CD4-positive, alpha-beta T cell treated with Interleukin-17A for 4 hours (primary cell): ENCODE measurements around the gene EFCAB6.
A peak's percentile ranks its signal among the peaks of the same experiment; 100 is the strongest.

Experiments
- DNase-seq: peaks from one replicate; pipeline ENCODE4 v3.0.0-alpha.2; 2020; ENCODE audit warnings: mixed read lengths

Gene EFCAB6

GRCh38 chr22:43812149-43812842 is at the start of gene EFCAB6:
Gene EFCAB6, minus strand, starts transcription at chr22:43812305. Its CDS starts 29,987 bp downstream, at chr22:43782318.
- peak; percentile 91 for DNase-seq

- no peak for DNase-seq
Observed at GRCh38 chr22:43861529-43861928, 49.4 kb upstream of the EFCAB6 start.

- DNase-seq = no peak
Observed at GRCh38 chr22:43860831-43861230, 48.7 kb upstream of the EFCAB6 start.

- no peak for DNase-seq
Observed at GRCh38 chr22:43860126-43860525, 48.0 kb upstream of the EFCAB6 start.

GRCh38 chr22:43859621-43860020 is 47.5 kb upstream of the EFCAB6 start:
- DNase-seq = no peak

GRCh38 chr22:43859176-43859575 is 47.1 kb upstream of the EFCAB6 start:
- no peak for DNase-seq

GRCh38 chr22:43858156-43858895 is 46.2 kb upstream of the EFCAB6 start:
- no peak for DNase-seq

GRCh38 chr22:43857367-43857766 is 45.3 kb upstream of the EFCAB6 start:
- no peak for DNase-seq

- DNase-seq = no peak
Observed at GRCh38 chr22:43855431-43855830, 43.3 kb upstream of the EFCAB6 start.

GRCh38 chr22:43854786-43855271 is 42.7 kb upstream of the EFCAB6 start:
- DNase-seq = no peak

- no peak for DNase-seq
Observed at GRCh38 chr22:43854121-43854785, 42.1 kb upstream of the EFCAB6 start.

- DNase-seq = no peak
Observed at GRCh38 chr22:43853328-43853931, 41.3 kb upstream of the EFCAB6 start.

- DNase-seq = no peak
Observed at GRCh38 chr22:43852573-43853327, 40.6 kb upstream of the EFCAB6 start.

GRCh38 chr22:43851979-43852307 is 39.8 kb upstream of the EFCAB6 start:
- no peak for DNase-seq

- DNase-seq = no peak
Observed at GRCh38 chr22:43851058-43851978, 39.2 kb upstream of the EFCAB6 start.

- DNase-seq = no peak
Observed at GRCh38 chr22:43850529-43850928, 38.4 kb upstream of the EFCAB6 start.

- no peak for DNase-seq
Observed at GRCh38 chr22:43849731-43850130, 37.6 kb upstream of the EFCAB6 start.

GRCh38 chr22:43848366-43849171 is 36.5 kb upstream of the EFCAB6 start:
- no peak for DNase-seq

- DNase-seq = no peak
Observed at GRCh38 chr22:43847376-43848289, 35.5 kb upstream of the EFCAB6 start.
